ENCODE results near the gene RANBP1.
"Not testable (repeated sequence)": the region's sequence is repeated elsewhere in the genome, so short reads cannot be mapped to it uniquely, and the experiment has no call there.

The RANBP1 gene

GRCh38 chr22:20154602-20155187 lies 38.8 kb downstream of the RANBP1 start:
- DNase-seq (ENCODE audit: low spot score) = no peak

DNA sequence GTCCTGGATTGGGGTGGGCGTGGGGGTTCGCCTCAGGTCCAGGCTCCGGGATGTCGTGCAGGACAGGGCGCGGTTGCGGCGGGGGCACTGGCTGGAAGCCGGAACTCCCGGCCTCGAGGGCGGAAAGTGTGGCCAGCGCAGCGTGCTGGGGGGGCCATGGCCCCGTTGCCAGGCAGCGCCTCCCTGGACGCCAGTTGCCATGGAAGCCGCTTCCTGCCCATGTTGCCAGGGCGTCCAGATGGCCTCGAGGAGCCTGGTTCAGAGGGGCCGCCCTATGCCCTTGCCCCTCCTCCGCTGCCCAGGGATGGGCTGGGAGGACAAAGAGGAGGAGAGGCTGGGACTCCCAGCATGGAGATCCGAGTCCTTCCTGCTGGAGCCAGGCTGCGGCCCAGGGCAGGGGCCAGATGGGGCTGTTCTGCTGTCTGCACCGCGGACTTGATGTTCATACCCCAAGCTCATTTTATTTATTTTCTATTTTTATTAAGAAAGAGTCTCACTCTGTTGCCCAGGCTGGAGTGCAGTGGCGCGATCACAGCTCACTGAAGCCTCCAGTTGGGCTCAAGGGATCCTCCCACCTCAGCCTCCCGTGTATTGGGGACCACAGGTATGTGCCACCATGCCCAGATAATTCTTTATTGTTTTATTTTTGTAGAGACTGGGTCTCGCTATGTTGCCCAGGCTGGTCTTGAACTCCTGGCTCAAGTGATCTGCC lies 39.6 kb downstream of the RANBP1 start:
- DNase-seq (ENCODE audit: low spot score) = peak; percentile 88

DNA sequence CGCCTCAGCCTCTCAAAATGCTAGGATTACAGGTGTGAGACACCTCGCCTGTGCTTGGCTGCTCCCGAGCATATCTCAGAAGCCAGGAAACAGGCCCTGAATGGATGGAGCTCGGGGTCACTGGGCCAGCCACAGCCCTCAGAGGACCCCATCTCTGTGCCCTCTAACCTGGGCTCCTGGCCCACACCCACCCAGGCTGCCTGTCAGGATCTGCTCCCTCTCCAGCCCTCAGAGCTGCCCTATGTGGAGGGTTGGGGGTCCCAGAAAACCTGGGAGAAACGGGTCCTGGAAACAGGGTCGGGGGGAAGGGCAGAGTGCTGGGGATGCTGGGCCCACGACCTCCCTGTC lies 40.1 kb downstream of the RANBP1 start:
- DNase-seq (ENCODE audit: low spot score) = no peak

GRCh38 chr22:20156611-20157429 lies 40.9 kb downstream of the RANBP1 start:
- peak; percentile 73 for DNase-seq (ENCODE audit: low spot score)

DNA sequence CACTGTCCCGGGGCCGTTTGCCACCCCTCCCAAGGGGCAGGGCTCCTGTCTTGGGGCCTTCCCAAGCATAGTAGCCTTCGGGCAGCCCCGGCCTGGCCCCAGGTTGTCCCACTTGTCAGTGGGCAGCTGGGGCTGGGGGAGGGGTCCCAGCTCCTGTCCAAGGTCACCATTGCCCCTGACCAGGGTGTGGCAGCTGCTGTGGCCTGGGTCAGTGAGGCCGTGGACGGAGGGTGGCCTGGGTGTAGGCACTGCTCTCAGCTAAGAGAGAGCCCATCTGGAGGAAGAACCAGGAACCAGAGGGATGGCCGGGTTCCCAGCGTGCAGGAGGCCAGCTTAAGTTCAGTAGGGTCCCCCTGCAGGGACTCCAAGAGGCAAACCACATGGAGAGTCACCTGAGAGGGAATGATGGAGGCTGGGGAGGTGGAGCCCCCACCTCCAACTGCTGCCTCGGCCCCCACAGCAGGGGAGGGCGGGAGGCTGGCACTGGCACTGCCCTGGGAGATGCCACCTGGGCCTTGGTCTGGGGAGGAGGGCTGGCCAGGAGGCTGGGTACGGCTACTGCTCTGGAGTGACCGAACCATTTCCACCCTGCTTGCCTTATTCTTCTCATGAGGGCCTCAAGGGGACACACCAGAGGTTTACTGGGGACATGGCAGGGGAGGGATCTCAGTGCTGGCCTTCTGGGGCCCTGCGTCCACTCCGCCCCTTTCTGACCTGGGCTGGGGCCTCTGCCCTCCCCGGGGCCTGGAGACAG lies 41.7 kb downstream of the RANBP1 start:
- no peak for DNase-seq (ENCODE audit: low spot score)

GRCh38 chr22:20158391-20159036 lies 42.6 kb downstream of the RANBP1 start:
- DNase-seq (ENCODE audit: low spot score) = no peak

- no peak for DNase-seq (ENCODE audit: low spot score)
These were observed 43.2 kb downstream of the RANBP1 start for GRCh38 chr22:20159076-20159475.

DNA sequence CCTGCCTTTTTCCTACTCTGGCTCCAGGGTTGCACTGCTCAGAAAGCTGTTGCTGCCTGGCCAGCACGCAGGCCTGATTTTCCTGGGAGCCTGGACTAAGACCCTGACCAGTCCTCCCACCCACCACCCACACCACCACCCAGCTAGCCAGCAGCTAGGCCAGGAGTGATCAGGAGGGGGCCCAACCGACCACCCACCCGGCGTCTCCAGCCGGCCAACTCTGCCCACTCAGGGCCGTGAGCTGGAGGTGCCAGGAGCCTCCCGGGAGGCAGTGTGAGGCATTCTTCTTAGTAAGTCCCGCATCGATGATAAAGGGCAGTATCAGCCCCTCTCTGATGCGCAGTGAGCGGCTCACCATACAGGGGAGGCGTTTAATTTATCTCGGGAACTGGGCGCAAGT lies 43.6 kb downstream of the RANBP1 start:
- not testable (repeated sequence) for DNase-seq (ENCODE audit: low spot score)

GRCh38 chr22:20160041-20160440 lies 44.1 kb downstream of the RANBP1 start:
- DNase-seq (ENCODE audit: low spot score) = no peak

GRCh38 chr22:20164863-20165262 lies 49.0 kb downstream of the RANBP1 start:
- DNase-seq (ENCODE audit: low spot score) = no peak

- DNase-seq (ENCODE audit: low spot score) = no peak
These were observed 49.5 kb downstream of the RANBP1 start for GRCh38 chr22:20165421-20165820.

GRCh38 chr22:20165913-20166312 lies 50.0 kb downstream of the RANBP1 start:
- no peak for DNase-seq (ENCODE audit: low spot score)

DNA sequence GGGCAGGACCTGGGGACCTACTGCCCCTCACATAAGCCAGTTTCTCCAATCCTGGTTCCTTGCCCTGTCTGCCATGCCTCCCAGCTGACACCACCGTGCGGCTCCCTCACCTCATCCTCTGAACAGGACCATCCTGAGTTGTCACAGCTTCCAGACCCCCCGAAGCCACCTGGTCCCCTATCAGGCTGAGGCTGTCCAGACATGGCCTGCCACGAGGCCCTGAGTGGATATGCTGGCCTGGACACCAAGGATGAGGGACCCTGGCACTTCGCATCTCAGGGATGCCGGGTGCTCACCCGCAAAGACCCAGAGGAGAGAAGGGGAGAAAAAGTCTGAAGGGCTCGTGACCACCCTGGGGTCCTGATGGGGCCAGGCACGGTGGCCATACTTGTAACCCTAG lies 50.8 kb downstream of the RANBP1 start:
- no peak for DNase-seq (ENCODE audit: low spot score)

DNA sequence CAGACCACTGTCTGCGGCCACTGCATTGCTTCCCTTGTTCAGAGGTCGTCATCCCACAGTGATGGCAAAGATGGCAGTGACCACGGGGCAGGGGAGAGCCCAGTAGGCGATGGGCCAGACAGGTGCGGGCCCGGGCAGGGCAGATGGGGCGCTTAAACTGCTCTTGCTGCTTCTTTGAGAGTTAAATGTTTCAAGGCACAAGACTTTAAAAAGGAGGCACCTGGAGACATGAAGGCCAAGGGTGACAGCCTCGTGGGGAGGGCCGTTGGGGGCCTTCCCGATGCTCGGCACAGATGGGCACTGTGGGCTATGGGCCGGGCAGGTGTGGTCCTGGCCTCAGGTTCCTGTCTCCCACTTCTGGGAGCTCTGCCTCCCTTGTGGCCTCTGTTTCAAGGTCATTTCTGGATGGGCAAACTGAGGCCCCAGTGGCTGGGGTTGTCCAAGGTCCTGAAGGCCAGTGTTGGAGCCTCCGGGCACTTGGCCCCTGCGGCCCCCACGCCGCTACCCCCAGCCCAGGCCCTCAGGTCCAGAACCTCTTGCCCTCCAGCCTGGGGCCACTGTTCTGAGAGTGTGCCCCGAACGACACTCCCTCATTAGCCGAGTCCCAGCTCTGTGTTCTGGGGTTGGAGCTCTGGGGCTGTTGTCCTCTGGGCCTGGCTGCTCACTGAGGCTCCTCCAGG lies 51.9 kb downstream of the RANBP1 start:
- no peak for DNase-seq (ENCODE audit: low spot score)

- no peak for DNase-seq (ENCODE audit: low spot score)
These were observed 53.4 kb downstream of the RANBP1 start for GRCh38 chr22:20169253-20169822.

DNA sequence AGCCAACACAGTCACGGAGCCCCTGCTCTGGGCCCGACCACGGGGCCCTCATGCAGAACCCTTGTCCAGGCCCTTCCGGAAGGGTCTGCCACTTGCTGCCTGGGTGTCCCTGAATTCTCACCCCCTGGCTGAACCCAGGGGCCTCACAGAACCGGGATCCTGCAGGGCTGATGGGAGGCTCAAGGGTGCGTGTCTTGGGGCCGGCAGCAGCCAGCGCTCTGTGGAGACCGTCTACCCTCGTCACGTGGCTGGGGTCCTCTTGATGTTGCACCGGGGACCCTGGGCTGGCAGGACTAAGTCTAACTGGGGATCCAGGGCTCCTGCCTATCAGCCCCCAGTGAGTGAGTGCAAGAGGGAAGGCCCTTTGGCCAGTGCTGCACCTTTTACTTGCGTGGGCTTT lies 54.3 kb downstream of the RANBP1 start:
- no peak for DNase-seq (ENCODE audit: low spot score)

GRCh38 chr22:20171288-20172140 lies 55.6 kb downstream of the RANBP1 start:
- DNase-seq (ENCODE audit: low spot score) = no peak

DNA sequence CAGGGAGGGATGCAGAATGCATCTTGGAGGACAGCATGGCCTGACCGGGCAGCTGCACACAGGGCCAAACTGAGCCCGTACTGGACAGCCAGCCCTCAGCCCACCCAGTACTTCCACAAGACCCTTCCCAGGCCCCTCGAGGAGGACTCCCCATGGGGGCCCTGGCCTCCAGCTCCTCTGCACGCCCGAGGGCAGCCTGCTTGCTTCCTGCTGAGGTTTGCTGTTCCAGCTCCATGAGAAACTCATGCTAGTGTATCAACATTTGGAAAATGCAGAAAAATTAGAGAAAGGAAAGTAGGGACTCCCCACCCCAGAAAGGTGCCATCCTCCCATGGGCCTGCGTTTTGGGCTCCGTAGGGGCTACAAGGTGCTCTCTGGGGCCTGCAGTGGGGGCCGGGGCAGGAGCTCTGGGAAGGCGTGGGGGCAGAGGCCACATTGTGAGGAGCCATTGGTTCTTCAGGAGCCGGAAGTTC lies 56.3 kb downstream of the RANBP1 start:
- no peak for DNase-seq (ENCODE audit: low spot score)

GRCh38 chr22:20173246-20173645 lies 57.3 kb downstream of the RANBP1 start:
- DNase-seq (ENCODE audit: low spot score) = no peak

GRCh38 chr22:20173772-20174171 lies 57.9 kb downstream of the RANBP1 start:
- no peak for DNase-seq (ENCODE audit: low spot score)
